OCI-LY1 (cell line): ENCODE results near the gene GNAT1.

Source experiments
- CTCF ChIP-seq: fragments of 200-600 bp; sonication (generic), shearing (Covaris generic); IDR thresholded peaks from 2 replicates; pipeline ENCODE4 v1.5.1; 2017; ENCODE audit warnings: mild to moderate bottlenecking, antibody characterized with exemption, low read length, moderate library complexity, mixed read lengths
- EZH2 ChIP-seq: fragments of 200-600 bp; sonication (generic), shearing (Covaris generic); IDR thresholded peaks from 2 replicates; pipeline ENCODE4 v1.8.0; 2017; ENCODE audit warnings: borderline replicate concordance, mixed run types, mild to moderate bottlenecking, antibody characterized with exemption, low read length, moderate library complexity, mixed read lengths

GRCh38 chr3:50163572-50164455 lies 27.6 kb upstream of the GNAT1 start:
- no peak for TF ChIP-seq EZH2
- TF ChIP-seq CTCF = no peak
